GM18951 (cell line): ENCODE data around the gene SLC9B2.

Experiments
- POLR2A ChIP-seq: IDR thresholded peaks from 4 replicates; pipeline ENCODE4 v1.6.1; 2011; ENCODE audit warnings: mild to moderate bottlenecking; ENCODE audit not compliant: insufficient read length, insufficient read depth; ENCODE audit errors: extremely low read depth
- in situ Hi-C: fragments of 300-500 bp; cut with MboI; formaldehyde crosslinking; loops from one replicate; pipeline ENCODE4 v1.12.0; 2022; ENCODE audit warnings: low sequenced_read_pairs, mixed read lengths, inconsistent platforms; ENCODE audit not compliant: unreplicated experiment

SLC9B2 gene

GRCh38 chr4:103076747-103077347, at the start of gene SLC9B2:
Gene SLC9B2, minus strand, starts transcription at chr4:103076761. Its CDS starts 9,211 bp downstream, at chr4:103067550.
- no peak for TF ChIP-seq POLR2A
- in situ Hi-C loops = no loop called here

GRCh38 chr4:103126126-103126525, 49.6 kb upstream of the SLC9B2 start:
- TF ChIP-seq POLR2A = no peak
- in situ Hi-C loops = no loop called here

- in situ Hi-C loops = no loop called here
- no peak for TF ChIP-seq POLR2A
Observed at GRCh38 chr4:103123114-103123513, 46.6 kb upstream of the SLC9B2 start.

- no peak for TF ChIP-seq POLR2A
- in situ Hi-C loops = no loop called here
Observed at GRCh38 chr4:103118166-103118565, 41.6 kb upstream of the SLC9B2 start.

GRCh38 chr4:103111598-103111997, 35.0 kb upstream of the SLC9B2 start:
- in situ Hi-C loops = no loop called here
- no peak for TF ChIP-seq POLR2A

GRCh38 chr4:103108542-103108941, 32.0 kb upstream of the SLC9B2 start:
- in situ Hi-C loops = loop anchor here (10.0 kb wide), 1 partner anchor 484 kb away; no protein-coding TSS in a partner anchor
- no peak for TF ChIP-seq POLR2A

GRCh38 chr4:103105558-103106356, 29.2 kb upstream of the SLC9B2 start:
- TF ChIP-seq POLR2A = no peak
- in situ Hi-C loops = loop anchor here (10.0 kb wide), 1 partner anchor 481 kb away; no protein-coding TSS in a partner anchor

GRCh38 chr4:103104886-103105285, 28.3 kb upstream of the SLC9B2 start:
- in situ Hi-C loops = loop anchor here (10.0 kb wide), 1 partner anchor 480 kb away; no protein-coding TSS in a partner anchor

GRCh38 chr4:103100691-103101090, 24.1 kb upstream of the SLC9B2 start:
- TF ChIP-seq POLR2A = no peak
- in situ Hi-C loops = loop anchor here (10.0 kb wide), 1 partner anchor 476 kb away; no protein-coding TSS in a partner anchor

More at GRCh38 chr4:103104886-103105285, 28.3 kb upstream of the SLC9B2 start:
- no peak for TF ChIP-seq POLR2A

- in situ Hi-C loops = loop anchor here (10.0 kb wide), 1 partner anchor 475 kb away; no protein-coding TSS in a partner anchor
- no peak for TF ChIP-seq POLR2A
Observed at GRCh38 chr4:103099691-103100392, 23.3 kb upstream of the SLC9B2 start, which contains the start of gene BDH2. Gene BDH2, minus strand, starts transcription at chr4:103099834. Its CDS starts 3,580 bp downstream, at chr4:103096254.

GRCh38 chr4:103098756-103099440, 22.3 kb upstream of the SLC9B2 start:
- in situ Hi-C loops = no loop called here

GRCh38 chr4:103098341-103098740, 21.8 kb upstream of the SLC9B2 start:
- in situ Hi-C loops = no loop called here
- TF ChIP-seq POLR2A = no peak

More at GRCh38 chr4:103098756-103099440, 22.3 kb upstream of the SLC9B2 start:
- TF ChIP-seq POLR2A = no peak
